ENCODE data around the gene PGRMC1.
"Not testable (repeated sequence)": the region's sequence is repeated elsewhere in the genome, so short reads cannot be mapped to it uniquely, and the experiment has no call there.

The PGRMC1 gene

GRCh38 chrX:119235872-119236622 lies at the start of gene PGRMC1:
Gene PGRMC1, plus strand, starts transcription at chrX:119236285. Its CDS starts 79 bp downstream, at chrX:119236364.
- in situ Hi-C loops (cut with HindIII; ENCODE audit: low sequenced_read_pairs): no loop called here

DNA sequence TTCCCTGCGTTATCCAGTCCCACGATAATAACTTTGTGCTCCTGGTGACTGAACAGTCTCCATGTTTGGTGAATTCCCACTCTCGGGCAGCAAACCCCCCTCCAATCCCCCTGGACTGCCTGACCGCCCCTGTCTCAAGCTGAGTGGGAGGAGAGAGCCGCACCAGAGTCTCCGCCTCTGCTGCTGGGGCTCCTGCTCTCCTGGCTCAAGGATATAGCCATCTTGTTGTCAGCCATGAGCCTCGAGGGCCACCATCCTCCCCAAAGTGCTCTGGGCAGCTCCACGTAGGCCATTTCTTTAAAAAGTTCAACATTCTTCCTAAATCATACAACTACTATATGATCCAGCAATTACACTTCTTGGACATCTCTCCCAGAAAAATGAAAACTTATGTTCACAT lies 49.3 kb upstream of the PGRMC1 start:
- in situ Hi-C loops (cut with HindIII; ENCODE audit: low sequenced_read_pairs): no loop called here

GRCh38 chrX:119187298-119187697 lies 48.8 kb upstream of the PGRMC1 start:
- in situ Hi-C loops (cut with HindIII; ENCODE audit: low sequenced_read_pairs): no loop called here

- in situ Hi-C loops (cut with HindIII; ENCODE audit: low sequenced_read_pairs): no loop called here
These were observed 47.0 kb upstream of the PGRMC1 start for GRCh38 chrX:119189115-119189514.

GRCh38 chrX:119189595-119189994 lies 46.5 kb upstream of the PGRMC1 start:
- in situ Hi-C loops (cut with HindIII; ENCODE audit: low sequenced_read_pairs): no loop called here

GRCh38 chrX:119190091-119190681 lies 45.9 kb upstream of the PGRMC1 start:
- in situ Hi-C loops (cut with HindIII; ENCODE audit: low sequenced_read_pairs): no loop called here

DNA sequence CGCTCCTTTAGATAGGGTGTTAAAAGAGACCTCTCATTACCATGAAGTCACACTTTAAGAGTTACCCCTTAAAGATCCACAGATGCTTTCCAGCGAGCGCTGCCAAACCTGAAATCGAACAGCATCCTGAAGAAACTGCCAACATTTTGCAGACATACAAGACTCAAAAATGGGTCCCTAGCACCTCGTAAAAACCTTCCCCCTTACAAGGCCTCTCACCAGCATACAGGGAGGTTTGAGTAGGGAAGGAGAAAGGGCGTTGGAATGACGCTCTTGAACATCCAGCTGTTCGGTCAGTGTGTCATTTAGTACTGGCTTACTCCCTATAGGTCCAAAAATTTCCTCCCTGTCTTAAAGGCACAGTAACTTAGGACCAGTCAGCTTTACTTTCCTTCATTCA lies 45.3 kb upstream of the PGRMC1 start:
- in situ Hi-C loops (cut with HindIII; ENCODE audit: low sequenced_read_pairs): no loop called here

DNA sequence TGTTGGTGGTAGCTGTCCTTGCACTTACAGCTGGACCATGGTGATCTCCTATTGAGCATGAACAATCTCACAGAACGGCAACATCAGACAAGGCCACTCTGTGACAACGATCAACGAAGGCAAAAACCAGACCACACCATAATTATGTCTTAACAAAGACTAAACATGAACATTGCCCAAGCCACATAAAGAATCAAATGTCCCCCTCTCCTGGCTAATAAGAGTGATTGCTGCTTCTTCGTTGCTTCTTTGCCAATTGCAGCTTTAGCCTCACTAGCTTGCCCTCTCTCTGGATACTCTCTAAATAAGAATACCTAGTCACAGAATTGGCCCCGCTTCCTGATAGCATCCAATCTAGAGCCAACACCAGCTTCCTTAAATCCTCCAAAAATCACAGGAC lies 41.5 kb upstream of the PGRMC1 start:
- in situ Hi-C loops (cut with HindIII; ENCODE audit: low sequenced_read_pairs): no loop called here

DNA sequence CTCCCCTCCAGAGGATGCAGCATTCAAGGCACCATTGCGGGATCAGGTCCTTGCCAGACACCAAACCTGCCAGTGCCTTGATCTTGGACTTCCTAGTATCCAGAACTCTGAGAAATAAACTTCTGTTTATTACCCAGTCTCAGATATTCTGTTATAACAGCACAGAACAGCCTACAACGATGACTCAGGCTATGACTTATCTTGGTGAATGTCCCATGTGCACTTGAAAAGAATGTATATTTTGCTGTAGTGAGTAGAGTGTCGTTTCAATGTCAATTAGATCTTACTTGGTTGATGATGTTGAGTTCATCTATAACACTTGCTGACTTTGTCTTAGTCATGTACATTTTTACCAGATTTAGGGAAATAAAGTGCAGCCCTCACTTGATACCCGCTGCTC lies 34.5 kb upstream of the PGRMC1 start:
- in situ Hi-C loops (cut with HindIII; ENCODE audit: low sequenced_read_pairs): no loop called here

DNA sequence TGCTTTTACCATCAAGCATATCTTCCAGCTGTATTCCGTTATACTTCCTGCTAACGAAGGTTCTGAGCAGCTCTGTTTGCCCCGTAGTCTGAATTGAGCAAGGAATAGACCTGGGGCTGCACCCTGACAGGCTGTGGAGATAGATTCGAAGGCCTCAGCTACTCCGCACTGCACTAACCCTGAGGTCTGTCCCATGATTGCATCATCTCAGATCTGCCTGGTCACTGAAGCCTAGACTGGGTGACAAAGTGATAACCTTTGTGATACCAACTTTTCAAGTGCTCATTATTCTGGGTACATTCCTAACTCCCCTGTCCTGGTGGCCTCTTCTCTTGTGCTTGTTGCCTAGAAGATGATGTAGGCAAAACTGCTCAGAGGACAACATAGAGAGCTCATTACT lies 29.9 kb upstream of the PGRMC1 start:
- in situ Hi-C loops (cut with HindIII; ENCODE audit: low sequenced_read_pairs): no loop called here

DNA sequence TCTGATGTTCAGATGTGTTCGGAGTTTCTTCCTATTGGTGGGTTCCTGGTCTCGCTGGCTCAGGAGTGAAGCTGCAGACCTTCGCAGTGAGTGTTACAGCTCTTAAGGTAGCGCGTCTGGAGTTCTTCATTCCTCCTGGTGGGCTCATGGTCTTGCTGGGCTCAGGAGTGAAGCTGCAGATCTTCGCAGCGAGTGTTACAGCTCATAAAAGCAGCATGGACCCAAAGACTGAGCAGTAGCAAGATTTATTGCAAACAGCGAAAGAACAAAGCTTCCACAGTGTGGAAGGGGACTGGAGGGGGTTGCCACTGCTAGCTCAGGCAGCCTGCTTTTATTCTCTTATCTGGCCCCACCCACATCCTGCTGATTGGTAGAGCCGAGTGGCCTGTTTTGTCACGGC lies 28.6 kb upstream of the PGRMC1 start:
- in situ Hi-C loops (cut with HindIII; ENCODE audit: low sequenced_read_pairs): not testable (repeated sequence)

DNA sequence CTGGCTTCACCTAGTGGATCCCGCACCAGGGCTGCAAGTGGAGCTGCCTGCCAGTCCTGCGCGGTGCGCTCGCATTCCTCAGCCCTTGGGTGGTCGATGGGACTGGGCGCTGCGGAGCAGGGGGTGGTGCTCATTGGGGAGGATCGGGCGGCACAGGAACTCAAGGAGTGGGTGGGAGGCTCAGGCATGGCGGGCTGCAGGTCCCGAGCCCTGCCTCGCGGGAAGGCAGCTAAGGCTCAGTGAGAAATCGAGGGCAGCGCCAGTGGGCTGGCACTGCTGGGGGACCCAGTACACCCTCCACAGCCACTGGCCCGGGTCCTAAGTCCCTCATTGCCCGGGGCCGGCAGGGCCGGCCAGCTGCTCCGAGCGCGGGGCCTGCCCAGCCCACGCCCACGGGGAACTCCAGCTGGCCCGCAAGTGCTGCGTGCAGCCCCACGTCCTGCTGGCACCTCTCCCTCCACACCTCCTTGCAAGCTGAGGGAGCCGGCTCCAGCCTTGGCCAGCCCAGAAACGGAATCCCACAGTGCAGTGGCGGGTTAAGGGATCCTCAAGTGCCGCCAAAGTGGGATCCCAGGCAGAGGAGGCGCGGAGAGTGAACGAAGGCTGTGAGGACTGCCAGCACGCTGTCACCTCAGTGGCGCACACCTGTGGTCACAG lies 27.6 kb upstream of the PGRMC1 start:
- in situ Hi-C loops (cut with HindIII; ENCODE audit: low sequenced_read_pairs): no loop called here

DNA sequence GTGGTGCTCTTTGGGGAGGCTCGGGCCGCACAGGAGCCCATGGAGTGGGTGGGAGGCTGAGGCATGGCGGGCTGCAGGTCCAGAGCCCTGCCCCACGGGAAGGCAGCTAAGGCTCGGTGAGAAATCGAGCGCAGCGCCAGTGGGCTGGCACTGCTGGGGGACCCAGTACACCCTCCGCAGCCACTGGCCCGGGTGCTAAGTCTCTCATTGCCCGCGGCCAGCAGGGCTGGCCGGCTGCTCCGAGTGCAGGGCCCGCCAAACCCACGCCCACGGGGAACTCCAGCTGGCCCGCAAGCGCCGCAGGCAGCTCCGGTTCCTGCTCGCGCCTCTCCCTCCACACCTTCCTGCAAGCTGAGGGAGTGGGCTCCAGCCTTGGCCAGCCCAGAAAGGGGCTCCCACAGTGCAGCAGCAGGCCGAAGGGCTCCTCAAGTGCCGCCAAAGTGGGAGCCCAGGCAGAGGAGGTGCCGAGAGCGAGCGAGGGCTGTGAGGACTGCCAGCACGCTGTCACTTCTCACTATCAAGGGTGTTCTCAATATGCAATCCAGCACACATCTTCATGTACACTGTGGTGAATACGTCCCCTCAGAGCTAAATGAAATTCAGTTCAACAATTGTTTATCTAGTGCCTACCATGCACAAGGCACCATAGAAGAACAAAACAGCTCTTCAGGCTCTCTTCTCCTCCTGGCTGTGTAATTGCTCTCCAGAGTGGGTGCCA lies 25.0 kb upstream of the PGRMC1 start:
- in situ Hi-C loops (cut with HindIII; ENCODE audit: low sequenced_read_pairs): not testable (repeated sequence)

GRCh38 chrX:119211649-119212014 lies 24.5 kb upstream of the PGRMC1 start:
- in situ Hi-C loops (cut with HindIII; ENCODE audit: low sequenced_read_pairs): no loop called here

GRCh38 chrX:119218198-119218597 lies 17.9 kb upstream of the PGRMC1 start:
- in situ Hi-C loops (cut with HindIII; ENCODE audit: low sequenced_read_pairs): no loop called here

DNA sequence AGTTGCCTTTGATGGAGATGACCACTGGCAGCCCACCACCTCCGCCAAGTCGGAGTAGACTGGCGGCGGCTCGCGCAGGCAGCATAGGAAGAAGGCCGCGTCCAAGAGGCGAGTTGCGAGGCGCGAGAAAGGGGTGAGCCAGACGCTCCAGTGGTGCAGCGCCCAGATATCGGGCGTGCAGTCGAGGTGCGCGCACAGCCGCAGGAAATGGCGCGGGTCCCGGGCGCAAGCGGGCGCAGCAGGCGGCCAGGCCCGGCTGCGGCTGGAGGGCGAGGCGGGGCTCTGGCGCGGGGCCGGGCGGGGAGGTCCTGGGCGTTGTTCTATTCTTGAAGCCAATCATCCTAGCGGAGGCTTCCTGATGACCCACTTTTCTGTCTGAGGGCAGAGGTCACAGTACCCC lies 13.2 kb upstream of the PGRMC1 start:
- in situ Hi-C loops (cut with HindIII; ENCODE audit: low sequenced_read_pairs): no loop called here

- in situ Hi-C loops (cut with HindIII; ENCODE audit: low sequenced_read_pairs): no loop called here
These were observed 12.3 kb upstream of the PGRMC1 start for GRCh38 chrX:119223783-119224182.

- in situ Hi-C loops (cut with HindIII; ENCODE audit: low sequenced_read_pairs): no loop called here
These were observed 9.6 kb upstream of the PGRMC1 start for GRCh38 chrX:119226446-119226845.

- in situ Hi-C loops (cut with HindIII; ENCODE audit: low sequenced_read_pairs): no loop called here
These were observed 7.4 kb upstream of the PGRMC1 start for GRCh38 chrX:119228512-119229252.

- in situ Hi-C loops (cut with HindIII; ENCODE audit: low sequenced_read_pairs): no loop called here
These were observed 6.9 kb upstream of the PGRMC1 start for GRCh38 chrX:119229253-119229615.

DNA sequence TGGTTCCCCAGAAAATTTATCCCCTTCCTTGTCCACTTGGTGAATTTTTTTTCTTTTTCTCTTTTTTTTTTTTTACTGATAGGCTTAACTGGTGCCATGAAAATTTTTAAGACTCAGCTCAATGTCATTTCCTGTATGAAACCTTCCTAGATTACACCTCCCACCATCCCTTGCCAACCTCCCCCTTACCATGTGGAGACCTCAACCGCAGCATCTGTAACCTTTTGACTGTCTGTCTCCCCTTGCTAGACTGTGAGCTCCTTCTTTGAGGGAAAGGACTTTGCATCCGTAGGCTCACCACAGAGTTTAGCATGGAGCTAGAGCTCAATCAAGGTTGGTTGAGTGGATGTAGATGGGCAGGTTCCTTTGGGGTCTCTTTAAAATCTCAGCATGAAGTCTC lies 5.2 kb upstream of the PGRMC1 start:
- in situ Hi-C loops (cut with HindIII; ENCODE audit: low sequenced_read_pairs): no loop called here

Measured in DLD1 (cell line).